ENCODE results near the gene GRIN2A.

DNA sequence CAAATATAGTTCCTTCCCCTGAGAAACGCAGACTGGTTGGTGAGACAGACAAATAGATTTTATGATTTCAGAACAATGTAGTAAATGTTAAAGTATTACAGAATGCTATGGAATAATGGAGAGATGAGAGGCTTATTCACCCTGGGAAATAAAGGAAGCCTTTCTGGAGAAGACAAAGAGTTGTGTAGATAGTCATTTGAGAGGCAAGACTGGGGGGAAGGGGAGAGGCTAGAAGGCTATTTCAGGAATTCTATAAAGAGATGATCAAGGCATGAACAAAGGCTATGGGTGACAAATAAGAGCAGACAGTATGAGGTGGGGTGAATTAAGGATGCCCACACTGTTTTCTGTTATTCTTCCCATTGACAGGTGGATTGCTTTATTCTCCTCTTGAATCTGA is 211.4 kb downstream of the GRIN2A start:
- TF ChIP-seq, protein P1, sequence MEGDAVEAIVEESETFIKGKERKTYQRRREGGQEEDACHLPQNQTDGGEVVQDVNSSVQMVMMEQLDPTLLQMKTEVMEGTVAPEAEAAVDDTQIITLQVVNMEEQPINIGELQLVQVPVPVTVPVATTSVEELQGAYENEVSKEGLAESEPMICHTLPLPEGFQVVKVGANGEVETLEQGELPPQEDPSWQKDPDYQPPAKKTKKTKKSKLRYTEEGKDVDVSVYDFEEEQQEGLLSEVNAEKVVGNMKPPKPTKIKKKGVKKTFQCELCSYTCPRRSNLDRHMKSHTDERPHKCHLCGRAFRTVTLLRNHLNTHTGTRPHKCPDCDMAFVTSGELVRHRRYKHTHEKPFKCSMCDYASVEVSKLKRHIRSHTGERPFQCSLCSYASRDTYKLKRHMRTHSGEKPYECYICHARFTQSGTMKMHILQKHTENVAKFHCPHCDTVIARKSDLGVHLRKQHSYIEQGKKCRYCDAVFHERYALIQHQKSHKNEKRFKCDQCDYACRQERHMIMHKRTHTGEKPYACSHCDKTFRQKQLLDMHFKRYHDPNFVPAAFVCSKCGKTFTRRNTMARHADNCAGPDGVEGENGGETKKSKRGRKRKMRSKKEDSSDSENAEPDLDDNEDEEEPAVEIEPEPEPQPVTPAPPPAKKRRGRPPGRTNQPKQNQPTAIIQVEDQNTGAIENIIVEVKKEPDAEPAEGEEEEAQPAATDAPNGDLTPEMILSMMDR (conservative IDR thresholded peaks at IDR 0.05; ENCODE audit: low read length): no peak
- no peak for TF ChIP-seq EZH2phosphoT487 (IDR thresholded peaks at IDR 0.05; ENCODE audit: borderline replicate concordance, low read depth, low read length)

Data from OCI-LY7 (cell line).